ENCODE measurements around the gene TSNAXIP1.

TSNAXIP1 gene

DNA sequence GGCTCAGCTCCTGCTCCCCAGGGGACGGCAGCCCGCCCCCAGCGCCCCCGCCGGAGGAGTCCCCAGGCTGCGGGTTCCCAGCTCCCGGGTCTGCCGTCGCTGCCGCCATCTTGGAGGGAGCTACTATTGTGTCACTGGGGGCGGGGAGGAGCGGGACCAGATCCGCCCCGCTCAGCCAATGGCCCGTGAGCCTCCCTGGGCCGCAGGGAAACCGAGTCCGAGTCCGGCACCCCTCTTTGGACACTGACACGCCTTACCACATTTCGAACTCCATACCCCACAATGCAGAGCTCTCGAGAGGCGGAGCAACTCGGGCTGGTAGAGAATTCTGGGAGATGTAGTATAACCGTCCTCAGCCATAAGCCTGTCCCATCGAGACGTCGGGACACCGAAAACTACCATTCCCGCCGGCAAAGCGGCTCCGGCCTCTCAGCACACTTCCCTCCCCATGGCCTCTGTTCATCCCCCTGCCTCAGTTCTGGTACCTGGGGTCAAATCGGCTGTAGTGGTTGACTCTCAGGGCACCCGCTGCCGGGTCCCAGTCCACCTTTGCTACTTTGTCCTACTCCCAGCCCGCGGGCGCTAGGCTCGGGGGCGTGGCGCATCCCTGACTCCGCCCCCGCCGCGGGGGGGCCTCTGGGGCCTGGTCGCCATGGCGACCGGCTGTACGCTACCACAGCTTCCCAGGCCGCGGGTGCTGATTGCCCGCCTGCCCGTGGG lies at the start of gene TSNAXIP1, which contains the start of gene RANBP10:
Gene TSNAXIP1, plus strand, starts transcription at position 462 of the 720 bp plus-strand sequence. CDS start 261 bp downstream, outside the sequence.
Gene RANBP10, minus strand, starts transcription at position 133 of the 720 bp plus-strand sequence. Its CDS starts 24 bp downstream, at position 109.
- ATAC-seq, result peak; percentile 95 to 97

DNA sequence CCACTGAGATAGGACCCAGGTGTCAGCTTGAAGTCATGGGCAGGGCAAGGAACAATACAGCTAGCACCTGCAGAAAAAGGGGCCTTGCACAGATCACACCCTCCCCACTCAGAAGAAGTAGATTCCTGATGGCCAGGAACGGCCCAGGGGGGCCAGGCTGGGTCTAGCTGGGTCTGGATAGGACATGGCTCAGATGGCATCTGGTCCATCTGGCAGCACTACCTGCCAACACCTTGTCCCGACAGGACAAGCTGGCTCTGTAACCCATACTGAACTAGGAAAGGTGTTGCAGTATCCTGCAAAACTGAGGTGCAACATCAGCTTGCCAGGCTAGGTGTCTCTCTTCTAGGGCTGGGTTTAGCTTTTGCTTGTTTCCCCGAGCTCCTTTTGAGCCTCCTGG lies 48.7 kb upstream of the TSNAXIP1 start:
- ATAC-seq, result no peak

DNA sequence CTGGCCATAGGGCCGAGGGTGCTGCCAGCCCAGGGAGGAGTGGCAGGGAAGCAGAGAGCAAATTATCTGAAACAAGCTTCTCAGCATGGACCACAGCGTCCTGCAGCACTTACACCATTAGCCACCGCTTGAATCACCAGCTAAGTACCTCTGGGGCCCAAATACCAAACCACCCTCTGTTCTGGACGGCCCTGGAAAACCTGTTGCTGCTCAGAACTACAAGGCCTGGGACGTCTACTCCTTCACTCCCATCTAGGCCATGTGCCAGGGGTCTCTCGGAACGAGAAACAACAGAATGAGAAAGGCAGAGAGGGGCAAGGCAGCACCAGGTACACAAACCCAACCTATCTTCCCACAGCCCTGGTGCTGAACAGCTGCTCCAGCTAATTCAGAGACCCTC lies 47.7 kb upstream of the TSNAXIP1 start:
- ATAC-seq, result no peak

DNA sequence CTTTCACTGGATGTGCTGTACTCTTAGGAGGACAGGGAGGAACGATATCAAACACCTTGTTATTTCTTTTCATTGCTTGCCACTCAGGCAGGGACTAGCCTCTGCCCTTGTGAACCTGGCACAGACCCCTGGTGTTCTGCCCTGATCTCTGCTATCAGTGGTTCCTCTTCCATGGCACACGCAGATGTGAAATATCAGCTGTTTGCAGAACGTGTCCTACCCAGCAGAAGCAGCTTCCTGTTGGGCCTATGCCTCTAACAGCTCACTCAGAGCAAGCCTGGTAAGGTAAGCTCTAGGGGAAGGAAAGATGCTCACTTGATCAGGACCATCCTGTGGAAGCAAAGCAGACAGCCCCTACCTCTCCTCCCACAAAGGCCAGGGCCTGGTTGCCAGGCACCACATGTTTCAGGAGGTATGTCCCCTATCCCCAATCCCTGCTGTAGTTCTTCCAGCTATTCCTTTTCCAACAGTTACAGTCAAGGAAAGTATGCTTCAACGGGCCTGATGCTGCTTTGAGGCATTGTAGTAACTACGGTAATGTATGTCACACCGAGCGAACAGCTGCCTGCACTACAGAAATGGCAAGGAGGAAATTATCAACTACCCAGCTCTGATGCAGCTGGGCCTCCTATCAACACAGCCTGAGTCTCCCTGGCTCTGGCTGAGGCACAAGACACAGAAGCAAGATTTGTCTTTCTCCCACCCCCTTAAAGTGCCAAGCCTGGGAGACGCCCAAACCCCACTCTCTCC lies 46.3 kb upstream of the TSNAXIP1 start:
- no peak for ATAC-seq

GRCh38 chr16:67760956-67761230 lies 45.8 kb upstream of the TSNAXIP1 start:
- no peak for ATAC-seq

- no peak for ATAC-seq
Observed at GRCh38 chr16:67761924-67762323, 44.8 kb upstream of the TSNAXIP1 start.

DNA sequence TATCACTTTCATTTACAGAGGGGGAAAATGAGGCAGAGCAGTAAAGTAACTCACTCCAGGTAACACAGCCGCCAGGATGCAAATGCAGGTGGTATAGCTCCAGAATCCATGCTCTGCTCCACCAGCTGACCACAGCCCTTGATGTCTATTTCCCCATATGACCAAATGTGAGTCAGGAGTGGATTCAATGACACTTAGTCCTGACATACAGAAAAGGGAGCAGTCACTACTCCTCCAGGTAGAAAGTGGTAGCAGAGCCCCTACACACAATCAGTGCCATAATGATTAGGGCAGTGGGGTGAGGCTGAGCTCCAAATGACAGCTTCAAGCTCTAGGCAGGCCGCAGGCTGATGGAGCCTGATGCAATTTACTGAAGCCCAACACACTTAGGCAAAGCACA lies 44.3 kb upstream of the TSNAXIP1 start:
- ATAC-seq, result no peak

DNA sequence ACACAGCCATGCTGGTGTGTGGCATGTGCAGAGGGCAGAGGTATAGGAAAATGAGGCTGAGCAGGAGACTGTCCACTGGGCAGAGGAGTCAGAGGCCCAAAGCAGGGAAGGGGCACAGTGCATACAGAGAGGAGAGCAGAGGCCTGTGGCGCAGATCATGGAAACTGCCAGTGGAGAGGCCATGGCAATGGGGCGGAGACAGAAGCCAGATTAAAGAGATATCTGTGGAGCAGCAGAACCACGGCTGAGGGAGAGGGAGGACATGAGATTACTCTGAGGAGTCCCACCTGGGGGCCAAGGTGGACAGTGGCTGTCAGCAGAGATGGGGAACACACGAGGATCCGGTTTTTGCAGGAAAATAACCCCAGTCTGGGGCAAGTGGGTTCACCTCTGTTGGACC lies 43.6 kb upstream of the TSNAXIP1 start:
- no peak for ATAC-seq

- ATAC-seq, result no peak
Observed at GRCh38 chr16:67764158-67764667, 42.5 kb upstream of the TSNAXIP1 start.

GRCh38 chr16:67766291-67766690 lies 40.4 kb upstream of the TSNAXIP1 start:
- ATAC-seq, result no peak

GRCh38 chr16:67767953-67768352 lies 38.7 kb upstream of the TSNAXIP1 start:
- no peak for ATAC-seq

DNA sequence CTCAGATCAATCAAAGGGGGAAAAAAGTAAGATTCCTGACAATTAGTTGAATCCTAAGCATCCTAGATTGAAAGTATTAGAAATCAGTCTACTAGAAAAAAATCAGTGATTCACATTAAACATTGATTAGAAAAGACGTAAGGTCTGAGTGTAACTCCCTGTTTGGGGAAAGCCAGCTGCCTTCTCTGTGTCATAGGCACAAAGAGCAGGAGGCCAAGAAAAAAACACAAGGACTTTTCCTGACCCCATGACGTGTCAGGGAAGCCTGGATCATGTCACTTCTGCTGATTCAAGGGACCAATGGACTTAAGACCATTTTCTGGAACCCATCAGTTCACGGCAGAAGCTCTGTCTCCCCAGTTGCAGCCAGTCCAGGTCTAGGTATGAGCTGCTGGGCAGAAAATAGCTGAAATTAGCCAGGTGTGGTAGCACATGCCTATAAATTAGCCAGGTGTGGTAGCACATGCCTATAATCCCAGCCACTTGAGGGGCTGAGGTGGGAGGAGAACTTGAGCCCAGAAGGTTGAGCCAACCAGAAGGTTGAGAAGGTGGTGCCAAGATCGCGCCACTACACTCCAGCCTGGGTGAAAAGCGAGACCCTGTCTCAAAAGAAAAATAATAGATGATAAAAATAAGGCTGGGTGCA lies 36.2 kb upstream of the TSNAXIP1 start:
- no peak for ATAC-seq

DNA sequence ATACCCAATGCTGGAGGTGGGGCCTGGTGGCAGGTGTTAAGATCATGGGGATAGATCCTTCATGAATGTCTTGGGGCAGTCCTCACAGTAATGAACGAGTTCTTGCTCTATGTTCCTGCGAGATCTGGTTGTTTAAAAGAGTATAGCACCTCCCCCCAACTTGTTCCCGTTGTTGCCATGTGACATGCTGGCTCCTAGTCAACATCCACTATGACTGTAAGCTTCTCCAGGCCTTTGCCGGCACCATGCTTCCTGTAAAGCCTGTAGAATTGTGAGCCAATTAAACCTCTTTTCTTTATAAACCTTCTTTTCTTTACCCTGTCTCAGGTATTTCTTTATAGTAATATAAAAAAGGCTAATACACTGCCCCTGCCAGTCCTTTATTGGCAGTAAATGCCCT lies 33.6 kb upstream of the TSNAXIP1 start:
- no peak for ATAC-seq

DNA sequence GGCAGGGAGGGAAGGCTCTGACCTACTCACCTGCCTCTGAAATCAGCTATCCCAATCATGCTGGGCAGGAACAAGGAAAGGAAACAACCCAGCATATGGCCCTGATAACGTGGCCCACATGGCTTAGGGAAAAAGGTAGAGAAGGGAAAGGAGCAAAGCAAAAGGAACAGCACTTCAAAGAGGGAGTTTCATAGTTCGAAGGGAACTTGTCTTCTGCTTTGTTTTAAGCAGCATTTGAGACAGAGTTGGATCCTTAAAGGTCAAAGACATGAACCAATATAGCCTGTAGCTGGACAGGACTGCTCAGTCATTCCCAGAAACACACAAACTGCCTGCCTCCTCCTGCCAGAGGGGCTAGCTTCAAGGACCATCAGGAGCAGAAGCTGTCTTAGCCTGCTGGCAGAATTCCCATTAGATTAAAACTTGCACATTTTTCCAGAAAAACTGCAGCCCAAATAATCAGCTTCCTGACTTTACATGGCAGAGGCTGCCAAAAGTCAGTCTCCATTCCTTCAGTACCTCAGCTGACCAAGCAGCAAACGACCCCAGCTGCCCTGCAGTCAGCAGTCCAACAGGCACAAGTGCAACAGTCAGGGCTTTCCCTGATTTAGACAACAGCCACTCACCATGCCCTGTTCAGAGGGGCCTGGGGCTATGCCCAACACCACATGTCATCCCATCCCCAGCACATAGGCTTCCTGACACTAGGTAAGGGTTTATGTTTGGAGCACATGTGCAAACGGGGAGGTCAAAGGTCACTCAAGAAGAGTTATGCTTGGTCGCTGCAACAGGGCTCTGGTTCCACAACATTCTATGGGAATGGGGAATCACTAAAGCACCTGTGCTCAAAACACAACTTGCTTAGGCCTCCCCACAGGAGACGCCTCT lies 32.9 kb upstream of the TSNAXIP1 start:
- ATAC-seq, result no peak

DNA sequence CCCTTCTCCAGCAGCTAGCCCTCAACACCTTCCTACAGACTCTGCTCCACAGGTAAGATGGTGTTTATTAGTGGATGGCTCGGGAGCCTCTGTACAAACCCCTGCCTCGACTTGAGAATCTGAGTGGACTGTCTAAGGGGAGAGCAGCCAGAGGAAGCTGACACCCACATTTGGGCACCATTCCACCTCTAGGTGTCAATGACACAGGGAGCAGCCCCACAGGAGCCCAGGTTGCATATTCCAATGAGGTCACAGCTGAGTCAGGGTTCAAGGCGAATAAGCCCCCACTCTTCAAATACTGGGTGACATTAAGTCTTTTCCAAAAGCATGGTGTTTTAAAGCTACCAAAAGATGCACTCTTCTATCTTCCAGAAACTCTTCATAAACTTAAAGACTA lies 32.2 kb upstream of the TSNAXIP1 start:
- ATAC-seq, result no peak

DNA sequence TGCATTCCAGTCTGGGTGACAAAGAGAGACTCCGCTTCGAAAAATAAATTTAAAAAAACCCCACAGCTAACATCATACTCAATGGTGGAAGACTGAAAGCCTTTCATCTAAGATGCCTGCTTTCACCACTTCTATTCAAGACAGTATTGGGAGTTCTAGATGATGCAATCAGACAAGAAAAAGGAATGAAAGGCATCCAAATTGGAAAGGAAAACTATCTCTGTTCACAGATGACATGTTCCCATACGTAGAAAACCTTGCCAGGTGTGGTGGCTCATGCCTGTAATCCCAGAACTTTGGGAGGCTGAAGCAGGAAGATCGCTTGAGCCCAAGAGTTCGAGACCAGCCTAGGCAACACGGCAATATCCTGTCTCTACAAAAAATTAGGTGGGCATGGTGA lies 31.4 kb upstream of the TSNAXIP1 start:
- no peak for ATAC-seq

DNA sequence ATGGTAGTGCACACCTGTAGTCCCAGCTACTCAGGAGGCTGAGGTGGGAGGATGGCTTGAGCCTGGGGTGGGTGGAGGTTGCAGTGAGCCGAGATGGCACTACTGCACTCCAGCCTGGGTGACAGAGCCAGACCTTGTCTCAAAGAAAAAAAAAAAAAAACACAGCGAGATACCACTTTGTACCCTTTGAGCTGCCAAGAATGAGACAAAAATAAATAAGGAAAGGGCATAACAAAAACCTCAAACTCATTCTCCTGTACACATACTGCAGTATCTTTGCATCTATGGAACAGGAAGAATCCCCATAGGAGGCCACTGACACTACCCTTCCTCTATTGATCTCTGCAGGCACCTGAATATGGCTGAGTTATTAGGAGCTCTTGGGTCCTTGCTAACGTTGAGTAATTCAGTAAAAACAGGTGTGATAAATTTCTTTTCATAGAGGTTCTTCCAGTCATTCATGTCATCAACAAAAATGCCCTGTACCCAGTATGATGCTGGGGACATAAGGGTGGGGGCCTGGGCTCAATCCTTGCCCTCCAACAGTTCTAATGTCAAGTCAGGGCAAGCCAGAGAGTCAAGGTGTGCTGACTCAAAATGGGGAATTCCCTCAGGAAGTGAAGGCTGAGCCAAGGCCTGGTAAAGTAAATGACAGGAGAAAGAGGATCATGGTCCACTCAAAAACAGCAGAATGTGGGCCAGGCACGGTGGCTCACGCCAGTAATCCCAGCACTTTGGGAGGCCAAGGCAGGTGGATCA lies 27.3 kb upstream of the TSNAXIP1 start:
- ATAC-seq, result peak in 1 of 2 donors; percentile 48

DNA sequence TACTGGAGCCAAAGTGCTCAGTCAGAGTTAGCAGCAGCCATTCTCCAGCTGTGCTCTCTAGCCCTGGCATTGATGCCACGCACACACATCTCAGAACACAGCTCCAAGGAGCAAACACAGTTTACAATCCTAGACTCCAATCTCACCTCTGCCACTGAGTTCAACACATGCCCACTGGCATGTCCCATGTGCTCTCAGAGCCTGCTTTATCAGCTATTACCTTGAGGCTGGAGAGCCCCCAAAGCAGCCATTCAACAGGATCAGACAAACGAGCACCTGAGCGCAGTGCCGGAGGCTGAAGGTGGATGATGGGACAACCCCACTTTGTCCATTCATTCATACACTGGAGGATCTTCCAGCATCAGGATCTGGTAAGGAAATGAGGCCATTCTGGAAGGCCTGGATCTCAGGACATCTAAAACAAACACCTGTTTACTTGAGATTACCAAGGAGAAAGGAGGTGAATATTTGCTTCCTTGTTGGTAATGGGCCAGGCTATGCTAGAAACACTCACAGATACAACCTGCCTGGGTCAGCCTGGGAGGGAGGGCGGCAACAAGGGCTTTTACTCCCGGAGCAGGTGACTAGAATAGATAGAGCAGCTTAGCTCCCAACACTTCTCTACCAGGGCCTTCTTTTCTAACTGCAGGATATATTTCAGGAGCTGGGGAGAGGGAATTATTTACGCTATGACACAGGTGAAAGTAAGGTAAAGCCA lies 25.7 kb upstream of the TSNAXIP1 start:
- ATAC-seq, result no peak

DNA sequence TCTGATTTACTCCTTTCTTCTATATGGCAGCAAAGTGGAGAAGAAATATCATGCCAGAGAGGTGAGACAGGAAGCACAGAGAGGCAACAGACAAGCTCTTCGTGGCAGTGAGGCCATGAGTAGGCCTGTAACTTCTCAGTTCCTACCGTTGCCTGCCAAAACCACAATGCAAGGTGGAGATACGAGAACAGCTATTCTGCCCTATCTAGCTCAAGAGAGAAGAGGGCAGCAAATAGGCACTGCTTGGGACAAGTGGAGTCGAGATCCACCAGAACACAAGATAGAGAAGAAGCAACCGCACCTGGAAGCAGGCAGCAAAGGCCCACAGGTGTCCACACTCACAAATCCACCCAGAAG lies 25.1 kb upstream of the TSNAXIP1 start:
- ATAC-seq, result peak; percentile 17 to 46

DNA sequence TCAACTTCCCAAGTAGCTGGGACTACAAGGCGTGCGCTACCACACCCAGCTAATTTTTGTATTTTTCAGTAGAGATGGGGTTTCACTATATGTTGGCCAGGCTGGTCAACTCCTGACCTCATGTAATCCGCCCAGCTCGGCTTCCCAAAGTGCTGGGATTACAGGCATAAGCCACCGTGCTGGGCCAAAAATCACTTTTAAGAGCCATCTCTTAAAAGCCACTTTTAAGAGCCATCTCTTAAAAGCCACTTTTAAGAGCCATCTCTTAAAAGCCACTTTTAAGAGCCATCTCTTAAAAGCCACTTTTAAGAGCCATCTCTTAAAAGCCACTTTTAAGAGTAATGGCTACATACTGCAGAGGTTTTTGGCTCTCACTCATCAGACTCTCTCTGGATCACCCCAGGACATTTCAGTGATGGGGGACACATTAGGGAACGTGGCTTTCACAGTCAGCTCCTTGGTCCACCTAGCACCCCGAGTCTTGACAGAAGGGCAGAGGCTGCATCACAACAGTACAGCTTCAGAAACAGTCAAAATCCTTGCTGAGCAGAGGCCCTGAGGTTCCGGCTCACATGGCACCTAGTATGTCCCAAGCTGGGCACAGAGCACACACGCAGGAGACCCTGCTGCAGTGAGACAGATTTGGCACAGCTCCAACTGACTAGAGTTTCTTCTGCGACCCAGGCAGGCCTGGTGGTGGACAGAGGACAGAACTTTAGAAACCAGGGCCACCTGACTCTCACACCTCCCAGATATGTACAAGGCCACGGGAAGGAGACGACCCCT lies 23.9 kb upstream of the TSNAXIP1 start:
- ATAC-seq, result no peak

- no peak for ATAC-seq
Observed at GRCh38 chr16:67783353-67783725, 23.4 kb upstream of the TSNAXIP1 start.

All from activated CD4-positive, CD25-positive, alpha-beta regulatory T cell treated with anti-CD3 and anti-CD28 coated beads, Interleukin-2, amount 50 U/mL, for 24 hours (primary cell).